Right lobe of liver (tissue), 6 donors: ENCODE measurements around the gene IFFO2. TPM values are rescaled to one million over a fixed set of nuclear protein-coding genes. Genes with fewer than 3 reads are reported as not detected.

Source experiments
- ATAC-seq, 4 donors: fragments of 200-7000 bp; cut with Tn5 transposase; one replicate each; pipeline ENCODE4 v1.9.1; 2020; ENCODE audit warnings: mild to moderate bottlenecking in 4 of 4, moderate library complexity in 4 of 4
- DNase-seq, 3 donors: peaks; one replicate each; pipeline ENCODE4 v3.0.0-alpha.2; 2020
- H3K27ac ChIP-seq, 3 donors: fragments of 200-600 bp; one replicate each; pipeline ENCODE4 v1.8.0; 2022
- H3K27me3 ChIP-seq, 2 donors: fragments of 200-600 bp; one replicate each; pipeline ENCODE4 v1.8.0; 2022
- H3K36me3 ChIP-seq, 4 donors: fragments of 200-600 bp; sonication (generic) in 1 of 4; one replicate each; pipeline versions ENCODE4 v1.5.1 to v1.8.0; 2017 to 2022; ENCODE audit warnings: control low read depth in 1 of 4
- H3K4me1 ChIP-seq, 4 donors: fragments of 200-600 bp; sonication (generic) in 1 of 4; one replicate each; pipeline versions ENCODE4 v1.5.1 to v1.8.0; 2017 to 2022; ENCODE audit warnings: control low read depth in 1 of 4
- H3K4me3 ChIP-seq, 3 donors: fragments of 200-600 bp; one replicate each; pipeline ENCODE4 v1.8.0; 2022
- H3K9me3 ChIP-seq, 4 donors: fragments of 200-600 bp; sonication (generic) in 1 of 4; one replicate each; pipeline versions ENCODE4 v1.5.1 to v1.8.0; 2017 to 2022; ENCODE audit warnings: control low read depth in 1 of 4
- POLR2A ChIP-seq: fragments of 450-650 bp; IDR thresholded peaks from one replicate; pipeline ENCODE4 v1.6.1; 2017; ENCODE audit warnings: antibody characterized with exemption, mild to moderate bottlenecking
- WGBS: methylation state at CpG from one replicate; pipeline ENCODE4 v1.1.6; 2018; ENCODE audit warnings: low coverage, low lambda C conversion rate; ENCODE audit not compliant: insufficient coverage; ENCODE audit errors: missing lambda C conversion rate; 5-methylcytosine and 5-hydroxymethylcytosine counted together
- intact Hi-C, 2 donors: fragments of 100-400 bp; cut with DNase I; formaldehyde crosslinking; loops; one replicate each; pipeline versions ENCODE4 v1.11.2 to v1.14.1; 2022
- long read RNA-seq: library from polyadenylated mRNA; unstranded; transcript quantifications from one replicate; pipeline ENCODE4 v2.0.0, GENCODE V29; 2019
- total RNA-seq, 6 experiments: library from RNA; depleted of rRNA in 2 of 6; stranded (reverse); fragments of >200 nt in 2 of 6; fragmentation: NEBNext Ultra II Directional in 3 of 6; extraction: Animal tissue kit (Norgen Biotek cat#: 25700) in 3 of 6; gene quantifications; one replicate each; pipeline versions ENCODE4 v1.1.0 to v1.2.4, GENCODE V29; 2016 to 2023
- TF ChIP-seq, protein P1 (sequence below), 4 donors: fragments of 200-600 bp in 3 of 4; fragments of 450-650 bp in 1 of 4; IDR thresholded peaks; one replicate each; pipeline versions ENCODE4 v1.5.1 to v1.8.0; 2016 to 2022; ENCODE audit warnings: antibody characterized with exemption in 4 of 4, mild to moderate bottlenecking in 2 of 4
- donor health status: DM: no; HTN: yes; CAD: no.
- donor health status: DM: no; HTN: no; CAD: no.
- donor health status: DM: no; HTN: no; CAD: no.
- donor health status: DM: no; HTN: yes; CAD: no.
- donor health status: DM: no; HTN: yes; CAD: no.

Gene IFFO2
- 10 to 100 TPM in 2 of 6 experiments, 1 to 10 TPM in 4; 2.9 to 12.7 (median 7.2) TPM for total RNA-seq
- long read RNA-seq, partial matches to known transcripts = 0 of 1 reads
- long read RNA-seq, other reads (novel, unspliced or antisense) = 1 of 1 reads

DNA sequence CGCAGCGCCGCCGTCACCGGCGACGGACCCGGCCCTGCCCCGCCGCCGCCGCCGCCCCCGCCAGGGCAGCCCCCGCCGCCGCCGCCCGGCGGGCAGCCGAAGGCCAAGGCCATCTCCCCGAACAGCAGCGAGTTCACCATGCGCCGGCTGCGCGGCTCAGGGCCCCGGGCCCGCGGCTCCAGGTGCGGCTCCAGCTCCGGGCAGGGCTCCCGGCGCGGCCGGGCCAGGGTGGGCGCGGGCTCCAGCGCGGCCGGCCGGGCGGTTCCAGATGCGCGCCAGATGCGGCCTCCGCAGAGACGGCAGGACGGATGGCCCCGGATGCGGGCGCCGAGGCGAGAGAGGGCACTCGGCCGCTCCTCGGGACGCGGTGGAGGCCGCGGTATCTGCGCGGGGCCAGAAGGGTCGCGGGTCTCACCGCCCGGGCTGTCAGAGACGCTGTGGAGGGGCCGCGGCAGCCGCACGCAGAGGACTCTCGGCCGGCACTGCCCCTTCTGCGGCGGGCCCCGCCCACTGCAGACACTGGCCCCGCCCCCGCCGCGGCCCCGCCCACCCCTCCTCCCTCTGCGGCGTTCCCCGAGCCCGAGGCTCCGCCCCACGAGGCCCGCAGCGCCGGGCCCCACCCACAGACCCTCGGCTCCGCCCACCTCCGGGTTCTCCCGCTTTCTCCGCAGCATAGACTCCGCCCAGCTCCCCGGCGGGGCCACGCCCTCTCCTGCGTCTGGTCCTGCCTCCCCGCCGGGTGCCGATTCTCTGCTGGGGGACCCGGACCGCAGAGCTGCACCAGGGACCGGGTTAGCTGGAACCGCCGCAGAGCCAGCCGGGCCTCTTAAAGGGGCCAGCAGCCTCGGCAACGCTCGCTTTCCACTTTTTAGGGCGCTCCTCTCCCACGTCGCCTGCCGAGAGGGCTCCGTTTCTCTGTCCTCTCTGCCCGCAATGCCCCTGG lies at the start of gene IFFO2:
Gene IFFO2 (minus strand): TSS at position 484 of the 943 bp plus-strand sequence. CDS start 344 bp downstream, at position 140.
- DNase-seq = peak; percentile 99 to 100 (median 99)
- Histone ChIP-seq H3K27ac (peak within 1 kb of the TSS; percentile 26 to 88 (median 47)), H3K36me3 (no peaks in the 10 kb centered on the region), H3K9me3 (no peaks in the 10 kb centered on the region), H3K27me3 (no peaks in the 10 kb centered on the region), H3K4me1 (peaks cover 0 to 35% (median 10%) of the 10 kb centered on the region in 4 donors), H3K4me3 (peak within 1 kb of the TSS; percentile 67 to 87 (median 78))
- WGBS = 0% methylated on average over 23 of the region's 119 CpGs
- TF ChIP-seq POLR2A = peak; percentile 95
- TF ChIP-seq, protein P1, sequence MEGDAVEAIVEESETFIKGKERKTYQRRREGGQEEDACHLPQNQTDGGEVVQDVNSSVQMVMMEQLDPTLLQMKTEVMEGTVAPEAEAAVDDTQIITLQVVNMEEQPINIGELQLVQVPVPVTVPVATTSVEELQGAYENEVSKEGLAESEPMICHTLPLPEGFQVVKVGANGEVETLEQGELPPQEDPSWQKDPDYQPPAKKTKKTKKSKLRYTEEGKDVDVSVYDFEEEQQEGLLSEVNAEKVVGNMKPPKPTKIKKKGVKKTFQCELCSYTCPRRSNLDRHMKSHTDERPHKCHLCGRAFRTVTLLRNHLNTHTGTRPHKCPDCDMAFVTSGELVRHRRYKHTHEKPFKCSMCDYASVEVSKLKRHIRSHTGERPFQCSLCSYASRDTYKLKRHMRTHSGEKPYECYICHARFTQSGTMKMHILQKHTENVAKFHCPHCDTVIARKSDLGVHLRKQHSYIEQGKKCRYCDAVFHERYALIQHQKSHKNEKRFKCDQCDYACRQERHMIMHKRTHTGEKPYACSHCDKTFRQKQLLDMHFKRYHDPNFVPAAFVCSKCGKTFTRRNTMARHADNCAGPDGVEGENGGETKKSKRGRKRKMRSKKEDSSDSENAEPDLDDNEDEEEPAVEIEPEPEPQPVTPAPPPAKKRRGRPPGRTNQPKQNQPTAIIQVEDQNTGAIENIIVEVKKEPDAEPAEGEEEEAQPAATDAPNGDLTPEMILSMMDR (IDR thresholded peaks at IDR 0.05) = no peak
- intact Hi-C loops = loop anchor here in 1 of 2 donors (10.0 kb wide), 1 partner anchor 48 kb away; no protein-coding TSS in a partner anchor
- ATAC-seq = peak; percentile 92 to 98 (median 96)

DNA sequence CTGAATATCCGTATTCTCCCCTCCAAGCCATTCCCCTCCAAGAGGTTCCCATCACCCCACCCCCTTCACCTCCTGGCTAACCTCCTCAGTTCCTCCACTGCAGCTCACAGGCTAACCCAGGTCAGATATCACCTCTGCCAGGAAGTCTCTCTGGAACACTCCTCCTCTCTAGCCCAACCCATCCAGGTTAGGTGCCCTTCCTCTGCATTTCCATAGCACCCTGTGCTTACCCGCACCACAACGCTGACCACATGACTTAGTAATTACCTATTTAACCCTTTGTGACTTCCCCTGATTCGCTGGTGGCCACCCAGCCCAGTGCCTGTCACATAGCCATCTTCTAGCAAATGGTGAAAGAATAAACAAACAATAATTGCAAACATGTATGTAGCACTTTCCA lies 49.5 kb upstream of the IFFO2 start:
- TF ChIP-seq, protein P1 (IDR thresholded peaks at IDR 0.05) = no peak
- TF ChIP-seq POLR2A = no peak
- intact Hi-C loops = loop anchor here in 1 of 2 donors (10.0 kb wide), 1 partner anchor 51 kb away; the partner anchor contains the start of gene IFFO2
- H3K36me3 ChIP-seq = no peaks in the 10 kb centered on the region
- no peaks in the 10 kb centered on the region for H3K9me3 ChIP-seq
- H3K27me3 ChIP-seq = no peaks in the 10 kb centered on the region
- no peak overlapping the region for H3K4me3 ChIP-seq
- ATAC-seq (no peak), DNase-seq (no peak)
- no peak overlapping the region for H3K27ac ChIP-seq
- 35% methylated on average over 4 of the region's 4 CpGs for WGBS
- peaks cover 0 to 40% (median 14%) of the 10 kb centered on the region in 4 donors for H3K4me1 ChIP-seq

DNA sequence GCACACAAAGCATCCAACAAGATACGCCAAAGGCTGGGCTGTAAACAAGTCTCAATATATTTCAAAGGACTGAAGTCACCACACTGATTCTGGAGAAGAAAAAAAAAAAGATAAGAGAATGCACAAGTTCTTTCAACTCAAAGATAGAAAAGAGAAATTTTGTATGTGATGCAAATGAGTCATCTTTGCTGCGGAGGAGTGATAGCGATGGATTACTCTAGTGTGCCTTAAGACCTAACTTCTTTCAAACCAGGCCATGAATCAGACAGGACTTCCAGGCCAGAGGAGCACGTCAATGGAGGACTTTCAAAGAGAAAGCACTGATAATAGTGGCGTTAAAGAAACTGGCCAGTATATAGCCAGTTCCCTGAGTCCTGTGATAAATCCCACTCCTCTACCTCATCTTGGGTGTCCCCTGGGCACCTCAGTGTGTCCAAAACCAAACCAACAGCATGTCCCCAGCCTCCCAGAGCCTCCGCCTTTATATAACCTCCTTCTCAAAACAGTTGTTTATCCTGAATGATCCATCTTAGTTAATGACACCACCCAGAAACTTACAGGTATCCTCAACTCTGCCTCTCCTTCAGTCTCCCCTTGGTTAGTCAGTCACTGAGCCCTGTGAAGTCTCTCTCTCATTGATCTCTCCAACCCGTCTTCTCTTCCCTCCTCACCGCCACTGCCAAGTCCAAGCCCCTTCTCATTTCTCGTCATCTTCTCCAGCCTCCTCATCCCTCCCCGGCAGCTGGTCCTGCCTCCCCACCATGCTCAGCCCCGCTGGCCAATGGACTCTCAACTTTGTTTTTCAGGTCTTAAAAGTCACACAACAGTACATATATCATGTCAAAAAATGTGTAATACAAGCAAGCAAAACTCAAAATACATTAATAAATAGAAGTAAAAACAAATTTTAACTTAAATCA lies 47.2 kb upstream of the IFFO2 start:
- H3K27me3 ChIP-seq = no peaks in the 10 kb centered on the region
- 80% methylated on average over 9 of the region's 11 CpGs for WGBS
- H3K27ac ChIP-seq = no peak overlapping the region
- H3K36me3 ChIP-seq = no peaks in the 10 kb centered on the region
- no peaks in the 10 kb centered on the region for H3K9me3 ChIP-seq
- intact Hi-C loops = loop anchor here in 1 of 2 donors (10.0 kb wide), 1 partner anchor 49 kb away; the partner anchor contains the start of gene IFFO2
- ATAC-seq (no peak), DNase-seq (no peak)
- H3K4me3 ChIP-seq = no peak overlapping the region
- TF ChIP-seq POLR2A = no peak
- TF ChIP-seq, protein P1 (IDR thresholded peaks at IDR 0.05) = no peak
- H3K4me1 ChIP-seq = peaks cover 0 to 20% (median 7%) of the 10 kb centered on the region in 4 donors

DNA sequence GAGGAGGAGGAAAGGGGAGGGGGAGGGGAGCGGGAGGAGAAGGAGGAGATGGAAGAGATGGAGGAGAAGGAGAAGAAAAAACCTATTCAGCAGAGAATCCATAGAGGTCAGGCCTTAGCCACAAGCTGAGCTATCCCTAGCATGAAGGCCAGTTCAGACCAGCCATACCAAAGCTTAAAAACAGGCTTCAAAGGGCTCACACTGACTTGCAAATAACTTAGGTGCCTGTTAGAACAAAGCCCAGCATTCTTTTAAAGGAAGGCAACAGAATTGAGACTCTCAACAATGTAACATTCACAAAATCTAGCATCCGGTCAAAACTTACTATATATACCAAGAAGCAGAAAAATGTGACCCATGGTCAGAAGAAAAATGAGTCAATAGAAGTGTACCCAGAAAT lies 43.6 kb upstream of the IFFO2 start:
- Histone ChIP-seq H3K36me3 (no peaks in the 10 kb centered on the region), H3K9me3 (no peaks in the 10 kb centered on the region), H3K4me3 (no peak overlapping the region), H3K27ac (no peak overlapping the region), H3K4me1 (no peaks in the 10 kb centered on the region), H3K27me3 (no peaks in the 10 kb centered on the region)
- TF ChIP-seq, protein P1 (IDR thresholded peaks at IDR 0.05) = no peak
- no peak for TF ChIP-seq POLR2A
- DNase-seq = no peak
- intact Hi-C loops = loop anchor here in 1 of 2 donors (10.0 kb wide), 1 partner anchor 45 kb away; the partner anchor contains the start of gene IFFO2
- WGBS = 68% methylated on average over 2 of the region's 2 CpGs
- no peak for ATAC-seq
